CD4-positive, alpha-beta T cell (primary cell): ENCODE measurements around the gene EPHB1. TPM values are rescaled to one million over a fixed set of nuclear protein-coding genes. Genes with fewer than 3 reads are reported as not detected.

Source experiments
- ATAC-seq: fragments of 200-7000 bp; cut with Tn5 transposase; one replicate; pipeline ENCODE4 v1.10.0; 2022; ENCODE audit warnings: mild to moderate bottlenecking; ENCODE audit not compliant: poor library complexity
- CTCF ChIA-PET: fragments of 350-600 bp; sonication (Branson Sonifier 250); formaldehyde crosslinking; loops from one replicate; lab custom pipeline; 2021; ENCODE audit warnings: antibody characterized with exemption, inconsistent platforms; lab: Charles Lee
- POLR2A ChIA-PET: fragments of 350-600 bp; sonication (Branson Sonifier 250); formaldehyde crosslinking; loops from one replicate; lab custom pipeline; 2021; ENCODE audit warnings: antibody characterized with exemption, inconsistent platforms; lab: Charles Lee
- DNase-seq, 14 experiments: peaks; one replicate each; pipeline ENCODE4 v3.0.0-alpha.2; 2013 to 2020; ENCODE audit warnings: mixed read lengths in 2 of 14
- H3K27ac ChIP-seq, 2 donors: one replicate each; pipeline versions ENCODE4 v1.5.1 to v1.7.0; 2013; ENCODE audit warnings: low read length in 2 of 2, low read depth in 1 of 2, mild to moderate bottlenecking in 1 of 2
- H3K27me3 ChIP-seq, 2 experiments: 1 replicate in 1 of 2; 2 replicates in 1 of 2; pipeline versions ENCODE4 v1.6.1 to v1.7.0; 2013; ENCODE audit warnings: low read length in 2 of 2, control low read depth in 1 of 2, mild to moderate bottlenecking in 1 of 2, moderate library complexity in 1 of 2; ENCODE audit not compliant: insufficient read depth in 2 of 2, control insufficient read depth in 1 of 2
- H3K36me3 ChIP-seq: one replicate; pipeline ENCODE4 v1.6.1; 2013; ENCODE audit warnings: low read length, control low read depth; ENCODE audit not compliant: insufficient read depth
- H3K4me1 ChIP-seq: one replicate; pipeline ENCODE4 v1.6.1; 2013; ENCODE audit warnings: low read length, control low read depth; ENCODE audit not compliant: insufficient read depth
- H3K4me3 ChIP-seq: one replicate; pipeline ENCODE4 v1.5.1; 2013; ENCODE audit warnings: mild to moderate bottlenecking, low read length, moderate library complexity
- H3K9me3 ChIP-seq, 2 experiments: 1 replicate in 1 of 2; 2 replicates in 1 of 2; pipeline versions ENCODE4 v1.6.1 to v1.7.0; 2013; ENCODE audit warnings: low read length in 2 of 2, mild to moderate bottlenecking in 2 of 2, control low read depth in 1 of 2, moderate library complexity in 1 of 2; ENCODE audit not compliant: control insufficient read depth in 1 of 2, insufficient read depth in 1 of 2
- H3K27ac Mint-ChIP-seq: one replicate; pipeline ENCODE4 v1.8.0; 2020; ENCODE audit warnings: mixed read lengths
- H3K27me3 Mint-ChIP-seq: one replicate; pipeline ENCODE4 v1.8.0; 2021; ENCODE audit warnings: mixed read lengths
- H3K36me3 Mint-ChIP-seq: one replicate; pipeline ENCODE4 v1.8.0; 2021; ENCODE audit warnings: low read depth, mixed read lengths
- H3K4me1 Mint-ChIP-seq: one replicate; pipeline ENCODE4 v1.8.0; 2021; ENCODE audit warnings: low read depth, mixed read lengths
- H3K4me3 Mint-ChIP-seq: one replicate; pipeline ENCODE4 v1.8.0; 2020; ENCODE audit warnings: mild to moderate bottlenecking, mixed read lengths
- H3K9me3 Mint-ChIP-seq: one replicate; pipeline ENCODE4 v1.8.0; 2020; ENCODE audit warnings: mixed read lengths
- intact Hi-C, 2 experiments: fragments of 100-400 bp; cut with DNase I in 1 of 2; cut with micrococcal nuclease in 1 of 2; formaldehyde crosslinking; loops; one replicate each; pipeline versions ENCODE4 v1.15.1 to v1.9.0; 2023 to 2025; cut with DNase I, micrococcal nuclease
- total RNA-seq, 174 experiments: library from RNA in 2 of 174; stranded (reverse) in 2 of 174; gene quantifications; one replicate each; pipeline ENCODE4 v1.2.3 and lab custom pipeline; 2021 to 2026
- TF ChIP-seq, protein P1 (sequence below): fragments of 200-600 bp; IDR thresholded peaks from one replicate; pipeline ENCODE4 v1.8.0; 2022; ENCODE audit warnings: antibody characterized with exemption, mild to moderate bottlenecking

The EPHB1 gene
- total RNA-seq, 2 experiments from 2014 or later: 0.08 to 0.49 TPM

DNA sequence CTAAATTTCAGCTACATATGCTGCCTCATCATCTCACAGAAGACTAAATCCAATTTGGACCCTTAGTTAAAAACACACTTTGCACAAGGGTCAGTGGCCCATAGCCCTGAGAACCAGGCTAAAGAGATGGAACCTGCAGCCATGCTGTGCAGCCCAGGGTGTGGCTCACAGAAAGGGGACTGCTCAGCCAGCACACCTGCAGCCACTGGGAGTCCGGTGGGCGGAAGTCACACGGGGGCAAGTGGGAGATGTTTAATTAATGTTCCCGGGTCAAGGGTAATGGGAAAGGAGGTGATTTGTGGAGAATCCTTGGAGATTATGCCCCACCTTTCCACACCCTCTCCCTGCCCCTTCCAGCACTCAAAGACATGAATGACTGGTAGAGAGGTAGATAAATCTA lies 467.4 kb downstream of the EPHB1 start:
- Histone ChIP-seq H3K4me1 (no peaks in the 10 kb centered on the region), H3K27ac (no peak overlapping the region), H3K9me3 (peaks cover 0 to 4% of the 10 kb centered on the region in 2 experiments), H3K27me3 (no peaks in the 10 kb centered on the region), H3K36me3 (no peaks in the 10 kb centered on the region), H3K4me3 (no peak overlapping the region)
- no peaks in the 10 kb centered on the region for H3K36me3 Mint-ChIP-seq
- TF ChIP-seq, protein P1, sequence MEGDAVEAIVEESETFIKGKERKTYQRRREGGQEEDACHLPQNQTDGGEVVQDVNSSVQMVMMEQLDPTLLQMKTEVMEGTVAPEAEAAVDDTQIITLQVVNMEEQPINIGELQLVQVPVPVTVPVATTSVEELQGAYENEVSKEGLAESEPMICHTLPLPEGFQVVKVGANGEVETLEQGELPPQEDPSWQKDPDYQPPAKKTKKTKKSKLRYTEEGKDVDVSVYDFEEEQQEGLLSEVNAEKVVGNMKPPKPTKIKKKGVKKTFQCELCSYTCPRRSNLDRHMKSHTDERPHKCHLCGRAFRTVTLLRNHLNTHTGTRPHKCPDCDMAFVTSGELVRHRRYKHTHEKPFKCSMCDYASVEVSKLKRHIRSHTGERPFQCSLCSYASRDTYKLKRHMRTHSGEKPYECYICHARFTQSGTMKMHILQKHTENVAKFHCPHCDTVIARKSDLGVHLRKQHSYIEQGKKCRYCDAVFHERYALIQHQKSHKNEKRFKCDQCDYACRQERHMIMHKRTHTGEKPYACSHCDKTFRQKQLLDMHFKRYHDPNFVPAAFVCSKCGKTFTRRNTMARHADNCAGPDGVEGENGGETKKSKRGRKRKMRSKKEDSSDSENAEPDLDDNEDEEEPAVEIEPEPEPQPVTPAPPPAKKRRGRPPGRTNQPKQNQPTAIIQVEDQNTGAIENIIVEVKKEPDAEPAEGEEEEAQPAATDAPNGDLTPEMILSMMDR: no peak
- H3K9me3 Mint-ChIP-seq: peaks cover 4% of the 10 kb centered on the region
- ATAC-seq (no peak), DNase-seq (no peak)
- no peaks in the 10 kb centered on the region for H3K4me1 Mint-ChIP-seq
- ChIA-PET POLR2A (no interaction called here), CTCF (no interaction called here)
- H3K27ac Mint-ChIP-seq: no peak overlapping the region
- intact Hi-C loops: no loop called here
- H3K27me3 Mint-ChIP-seq: peaks cover 10% of the 10 kb centered on the region
- no peak overlapping the region for H3K4me3 Mint-ChIP-seq

DNA sequence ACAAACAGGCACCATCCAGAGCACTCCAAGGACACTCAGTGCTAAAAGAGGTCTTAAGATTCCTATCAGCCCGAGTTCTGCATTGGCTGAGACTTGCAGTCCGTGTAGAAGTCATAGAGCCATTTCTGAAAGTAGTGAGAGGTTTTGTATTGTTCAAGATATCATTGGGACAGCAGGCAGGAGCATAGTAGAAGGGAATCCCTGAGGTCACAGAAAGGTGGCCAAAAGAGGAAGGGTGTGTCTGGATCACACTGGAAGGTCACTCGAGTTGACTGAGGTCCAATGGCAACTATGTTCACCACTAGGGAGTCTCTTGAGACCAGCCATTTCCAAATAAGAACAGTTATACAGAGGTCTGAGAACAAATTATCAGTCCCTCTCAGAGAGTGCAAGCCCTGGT lies 468.3 kb downstream of the EPHB1 start:
- Mint-ChIP-seq H3K4me3 (no peak overlapping the region), H3K9me3 (peaks cover 4% of the 10 kb centered on the region), H3K36me3 (no peaks in the 10 kb centered on the region), H3K27ac (no peak overlapping the region), H3K4me1 (no peaks in the 10 kb centered on the region), H3K27me3 (peaks cover 10% of the 10 kb centered on the region)
- Histone ChIP-seq H3K27ac (no peak overlapping the region), H3K27me3 (no peaks in the 10 kb centered on the region), H3K4me1 (no peaks in the 10 kb centered on the region), H3K9me3 (peaks cover 0 to 4% of the 10 kb centered on the region in 2 experiments), H3K36me3 (no peaks in the 10 kb centered on the region), H3K4me3 (no peak overlapping the region)
- ATAC-seq: no peak
- intact Hi-C loops: no loop called here
- TF ChIP-seq, protein P1: no peak
- no peak for DNase-seq
- ChIA-PET CTCF (no interaction called here), POLR2A (no interaction called here)

DNA sequence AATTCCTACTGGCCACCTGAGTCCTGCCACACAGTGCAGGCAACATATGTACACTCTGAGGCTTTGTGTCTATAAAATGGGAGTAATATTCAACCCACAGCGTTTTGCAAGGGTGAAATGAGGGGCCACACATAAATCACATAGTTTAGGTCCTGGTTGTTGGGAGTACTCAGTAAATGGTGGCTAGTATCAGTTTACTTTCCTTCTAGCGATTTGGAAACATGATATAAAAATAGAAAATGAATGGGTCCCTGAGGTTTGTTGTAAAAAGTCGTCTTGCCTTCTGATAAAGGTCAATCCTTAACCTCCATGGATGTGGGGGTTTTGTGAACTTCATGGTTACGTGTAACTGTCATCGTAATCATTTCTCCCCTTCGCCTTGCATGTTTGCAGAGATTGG lies 472.4 kb downstream of the EPHB1 start:
- Mint-ChIP-seq H3K4me3 (no peak overlapping the region), H3K36me3 (no peaks in the 10 kb centered on the region), H3K4me1 (no peaks in the 10 kb centered on the region), H3K27me3 (peaks cover 10% of the 10 kb centered on the region), H3K9me3 (peaks cover 4% of the 10 kb centered on the region), H3K27ac (no peak overlapping the region)
- DNase-seq (no peak), ATAC-seq (no peak)
- Histone ChIP-seq H3K27me3 (no peaks in the 10 kb centered on the region), H3K4me3 (no peak overlapping the region), H3K36me3 (no peaks in the 10 kb centered on the region), H3K9me3 (peaks cover 0 to 8% of the 10 kb centered on the region in 2 experiments), H3K4me1 (no peaks in the 10 kb centered on the region), H3K27ac (no peak overlapping the region)
- TF ChIP-seq, protein P1: no peak
- intact Hi-C loops: no loop called here
- ChIA-PET POLR2A (no interaction called here), CTCF (no interaction called here)
